ENCODE measurements around the gene CNOT6. TPM values are rescaled to one million over a fixed set of nuclear protein-coding genes. Genes with fewer than 3 reads are reported as not detected.
"Not testable (repeated sequence)": the region's sequence is repeated elsewhere in the genome, so short reads cannot be mapped to it uniquely, and the experiment has no call there.

Gene CNOT6
- total RNA-seq, 1 experiment from 2014 or later: 32.8 TPM

DNA sequence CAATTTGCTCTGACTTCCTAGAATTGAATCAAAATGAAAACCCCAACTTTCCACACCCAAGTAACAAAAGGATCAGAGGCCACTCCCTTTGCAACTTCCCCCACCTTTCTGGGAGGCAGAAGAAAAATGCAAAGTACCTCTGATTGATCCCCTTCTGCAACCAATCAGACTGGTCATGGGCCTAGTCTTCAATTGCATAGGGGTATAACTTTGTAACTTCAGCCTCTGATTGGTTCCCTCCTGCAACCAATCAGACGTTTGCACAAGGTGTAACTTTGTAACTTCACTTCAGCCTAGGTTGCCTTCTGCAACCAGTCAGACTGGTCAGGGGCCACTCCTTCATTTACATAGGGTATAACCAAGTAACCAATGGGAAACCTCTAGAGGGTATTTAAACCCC lies 38.3 kb upstream of the CNOT6 start:
- ChIA-PET POLR2A (no interaction called here), CTCF (no interaction called here)
- no peak for ATAC-seq
- no peaks in the 10 kb centered on the region for H3K36me3 ChIP-seq (ENCODE audit: control insufficient read depth, insufficient read depth, low read length)
- H3K4me1 ChIP-seq (ENCODE audit: control insufficient read depth, insufficient read depth, low read length): no peaks in the 10 kb centered on the region
- DNase-seq (ENCODE audit: low read depth, low spot score): no peak
- no peak overlapping the region for H3K27ac ChIP-seq (ENCODE audit: low read length)
- H3K4me3 ChIP-seq (ENCODE audit: low read depth in 2 of 2, low read length in 2 of 2): no peak overlapping the region
- in situ Hi-C loops (cut with HindIII; ENCODE audit: low pct_unique_long_range_greater_than_20kb, low sequenced_read_pairs) (no loop called here), intact Hi-C loops (cut with micrococcal nuclease; ENCODE audit: unreplicated experiment) (no loop called here)
- TF ChIP-seq, protein P1, sequence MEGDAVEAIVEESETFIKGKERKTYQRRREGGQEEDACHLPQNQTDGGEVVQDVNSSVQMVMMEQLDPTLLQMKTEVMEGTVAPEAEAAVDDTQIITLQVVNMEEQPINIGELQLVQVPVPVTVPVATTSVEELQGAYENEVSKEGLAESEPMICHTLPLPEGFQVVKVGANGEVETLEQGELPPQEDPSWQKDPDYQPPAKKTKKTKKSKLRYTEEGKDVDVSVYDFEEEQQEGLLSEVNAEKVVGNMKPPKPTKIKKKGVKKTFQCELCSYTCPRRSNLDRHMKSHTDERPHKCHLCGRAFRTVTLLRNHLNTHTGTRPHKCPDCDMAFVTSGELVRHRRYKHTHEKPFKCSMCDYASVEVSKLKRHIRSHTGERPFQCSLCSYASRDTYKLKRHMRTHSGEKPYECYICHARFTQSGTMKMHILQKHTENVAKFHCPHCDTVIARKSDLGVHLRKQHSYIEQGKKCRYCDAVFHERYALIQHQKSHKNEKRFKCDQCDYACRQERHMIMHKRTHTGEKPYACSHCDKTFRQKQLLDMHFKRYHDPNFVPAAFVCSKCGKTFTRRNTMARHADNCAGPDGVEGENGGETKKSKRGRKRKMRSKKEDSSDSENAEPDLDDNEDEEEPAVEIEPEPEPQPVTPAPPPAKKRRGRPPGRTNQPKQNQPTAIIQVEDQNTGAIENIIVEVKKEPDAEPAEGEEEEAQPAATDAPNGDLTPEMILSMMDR (IDR thresholded peaks at IDR 0.05): no peak
- TF ChIP-seq POLR2AphosphoS5 (IDR thresholded peaks at IDR 0.05; ENCODE audit: low read depth, low read length) (no peak), SIN3A (IDR thresholded peaks at IDR 0.05; ENCODE audit: borderline replicate concordance, insufficient read depth, low read depth, low read length) (no peak), TCF7L2 (IDR thresholded peaks at IDR 0.05; ENCODE audit: low read depth, low read length) (no peak)
- TF ChIP-seq, protein P2, sequence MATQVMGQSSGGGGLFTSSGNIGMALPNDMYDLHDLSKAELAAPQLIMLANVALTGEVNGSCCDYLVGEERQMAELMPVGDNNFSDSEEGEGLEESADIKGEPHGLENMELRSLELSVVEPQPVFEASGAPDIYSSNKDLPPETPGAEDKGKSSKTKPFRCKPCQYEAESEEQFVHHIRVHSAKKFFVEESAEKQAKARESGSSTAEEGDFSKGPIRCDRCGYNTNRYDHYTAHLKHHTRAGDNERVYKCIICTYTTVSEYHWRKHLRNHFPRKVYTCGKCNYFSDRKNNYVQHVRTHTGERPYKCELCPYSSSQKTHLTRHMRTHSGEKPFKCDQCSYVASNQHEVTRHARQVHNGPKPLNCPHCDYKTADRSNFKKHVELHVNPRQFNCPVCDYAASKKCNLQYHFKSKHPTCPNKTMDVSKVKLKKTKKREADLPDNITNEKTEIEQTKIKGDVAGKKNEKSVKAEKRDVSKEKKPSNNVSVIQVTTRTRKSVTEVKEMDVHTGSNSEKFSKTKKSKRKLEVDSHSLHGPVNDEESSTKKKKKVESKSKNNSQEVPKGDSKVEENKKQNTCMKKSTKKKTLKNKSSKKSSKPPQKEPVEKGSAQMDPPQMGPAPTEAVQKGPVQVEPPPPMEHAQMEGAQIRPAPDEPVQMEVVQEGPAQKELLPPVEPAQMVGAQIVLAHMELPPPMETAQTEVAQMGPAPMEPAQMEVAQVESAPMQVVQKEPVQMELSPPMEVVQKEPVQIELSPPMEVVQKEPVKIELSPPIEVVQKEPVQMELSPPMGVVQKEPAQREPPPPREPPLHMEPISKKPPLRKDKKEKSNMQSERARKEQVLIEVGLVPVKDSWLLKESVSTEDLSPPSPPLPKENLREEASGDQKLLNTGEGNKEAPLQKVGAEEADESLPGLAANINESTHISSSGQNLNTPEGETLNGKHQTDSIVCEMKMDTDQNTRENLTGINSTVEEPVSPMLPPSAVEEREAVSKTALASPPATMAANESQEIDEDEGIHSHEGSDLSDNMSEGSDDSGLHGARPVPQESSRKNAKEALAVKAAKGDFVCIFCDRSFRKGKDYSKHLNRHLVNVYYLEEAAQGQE (IDR thresholded peaks at IDR 0.05; ENCODE audit: insufficient read depth in 1 of 2, low read depth in 2 of 2, low read length in 1 of 2): no peak
- H3K27me3 ChIP-seq (ENCODE audit: control insufficient read depth, insufficient read depth, low read length): no peaks in the 10 kb centered on the region
- H3K9me3 ChIP-seq (ENCODE audit: control insufficient read depth, insufficient read depth, low read depth, low read length): no peaks in the 10 kb centered on the region
- no TSS peak for BruUV-seq (replicated peaks)

DNA sequence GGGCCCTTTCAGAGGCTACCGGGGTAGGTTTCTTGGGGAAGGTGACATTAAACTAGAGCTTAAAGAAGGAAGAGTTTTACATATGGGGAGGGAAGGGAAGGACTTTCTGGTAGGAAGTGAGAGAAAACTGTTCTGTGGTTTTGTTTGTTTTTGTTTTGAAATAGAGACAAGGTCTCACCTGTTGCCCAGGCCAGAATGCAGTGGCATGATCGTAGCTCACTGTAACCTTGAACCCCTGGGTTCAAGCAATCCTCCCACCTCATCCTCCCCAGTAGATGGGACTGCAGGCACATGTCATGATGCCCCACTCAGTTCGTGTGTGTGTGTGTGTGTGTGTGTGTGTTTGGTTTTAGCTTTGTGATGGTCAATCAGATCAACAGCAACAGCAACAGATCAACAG lies 37.4 kb upstream of the CNOT6 start:
- H3K4me3 ChIP-seq (ENCODE audit: low read depth in 2 of 2, low read length in 2 of 2): no peak overlapping the region
- BruUV-seq (replicated peaks): no TSS peak
- no peaks in the 10 kb centered on the region for H3K27me3 ChIP-seq (ENCODE audit: control insufficient read depth, insufficient read depth, low read length)
- ChIA-PET CTCF (no interaction called here), POLR2A (no interaction called here)
- H3K27ac ChIP-seq (ENCODE audit: low read length): no peak overlapping the region
- in situ Hi-C loops (cut with HindIII; ENCODE audit: low pct_unique_long_range_greater_than_20kb, low sequenced_read_pairs): no loop called here
- TF ChIP-seq POLR2AphosphoS5 (IDR thresholded peaks at IDR 0.05; ENCODE audit: low read depth, low read length) (no peak), TCF7L2 (IDR thresholded peaks at IDR 0.05; ENCODE audit: low read depth, low read length) (no peak), SIN3A (IDR thresholded peaks at IDR 0.05; ENCODE audit: borderline replicate concordance, insufficient read depth, low read depth, low read length) (no peak)
- TF ChIP-seq, protein P1 (IDR thresholded peaks at IDR 0.05): no peak
- TF ChIP-seq, protein P2 (IDR thresholded peaks at IDR 0.05; ENCODE audit: insufficient read depth in 1 of 2, low read depth in 2 of 2, low read length in 1 of 2): no peak
- DNase-seq (ENCODE audit: low read depth, low spot score) (no peak), ATAC-seq (no peak)
- no peaks in the 10 kb centered on the region for H3K4me1 ChIP-seq (ENCODE audit: control insufficient read depth, insufficient read depth, low read length)
- intact Hi-C loops (cut with micrococcal nuclease; ENCODE audit: unreplicated experiment): no loop called here
- H3K9me3 ChIP-seq (ENCODE audit: control insufficient read depth, insufficient read depth, low read depth, low read length): no peaks in the 10 kb centered on the region
- no peaks in the 10 kb centered on the region for H3K36me3 ChIP-seq (ENCODE audit: control insufficient read depth, insufficient read depth, low read length)

DNA sequence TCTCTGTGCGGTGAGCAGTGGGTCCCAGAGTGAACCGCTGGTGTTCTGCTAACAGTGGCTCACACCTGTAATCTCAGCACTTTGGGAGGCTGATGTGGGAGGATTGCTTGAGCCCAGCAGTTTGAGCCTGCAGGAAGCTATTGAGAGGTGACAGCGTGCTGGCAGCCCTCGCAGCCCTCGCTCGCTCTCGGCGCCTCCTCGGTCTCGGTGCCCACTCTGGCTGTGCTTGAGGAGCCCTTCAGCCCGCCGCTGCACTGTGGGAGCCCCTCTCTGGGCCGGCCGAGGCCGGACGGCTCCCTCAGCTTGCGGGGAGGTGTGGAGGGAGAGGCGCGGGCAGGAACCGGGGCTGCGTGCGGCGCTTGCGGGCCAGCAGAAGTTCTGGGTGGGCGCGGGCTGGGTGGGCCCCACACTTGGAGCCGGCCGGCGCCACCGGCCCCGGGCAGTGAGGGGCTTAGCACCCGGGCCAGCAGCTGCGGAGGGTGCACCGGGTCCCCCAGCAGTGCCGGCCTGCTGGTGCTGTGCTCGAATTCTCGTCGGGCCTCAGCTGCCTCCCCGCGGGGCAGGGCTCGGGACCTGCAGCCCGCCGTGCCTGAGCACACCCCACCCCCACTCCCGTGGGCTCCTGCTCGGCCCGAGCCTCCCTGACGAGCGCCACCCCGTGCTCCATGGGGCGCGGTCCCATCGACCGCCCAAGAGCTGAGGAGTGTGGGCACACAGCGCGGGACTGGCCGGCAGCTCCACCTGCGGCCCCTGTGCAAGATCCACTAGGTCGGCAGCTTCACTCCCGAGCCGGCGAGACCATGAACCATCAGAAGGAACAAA lies 35.1 kb upstream of the CNOT6 start:
- CTCF ChIA-PET: interaction anchor here (0.6 kb wide), 1 partner anchor 41 kb away, joined by 5 read pairs; no protein-coding TSS in a partner anchor
- H3K4me3 ChIP-seq (ENCODE audit: low read depth in 2 of 2, low read length in 2 of 2); POLR2A ChIA-PET; ATAC-seq; BruUV-seq (replicated peaks); H3K36me3 ChIP-seq (ENCODE audit: control insufficient read depth, insufficient read depth, low read length); intact Hi-C loops (cut with micrococcal nuclease; ENCODE audit: unreplicated experiment); in situ Hi-C loops (cut with HindIII; ENCODE audit: low pct_unique_long_range_greater_than_20kb, low sequenced_read_pairs); H3K27ac ChIP-seq (ENCODE audit: low read length); H3K4me1 ChIP-seq (ENCODE audit: control insufficient read depth, insufficient read depth, low read length); DNase-seq (ENCODE audit: low read depth, low spot score); H3K27me3 ChIP-seq (ENCODE audit: control insufficient read depth, insufficient read depth, low read length); H3K9me3 ChIP-seq (ENCODE audit: control insufficient read depth, insufficient read depth, low read depth, low read length): not testable (repeated sequence)
